ENCODE results near the gene FBXO36.

DNA sequence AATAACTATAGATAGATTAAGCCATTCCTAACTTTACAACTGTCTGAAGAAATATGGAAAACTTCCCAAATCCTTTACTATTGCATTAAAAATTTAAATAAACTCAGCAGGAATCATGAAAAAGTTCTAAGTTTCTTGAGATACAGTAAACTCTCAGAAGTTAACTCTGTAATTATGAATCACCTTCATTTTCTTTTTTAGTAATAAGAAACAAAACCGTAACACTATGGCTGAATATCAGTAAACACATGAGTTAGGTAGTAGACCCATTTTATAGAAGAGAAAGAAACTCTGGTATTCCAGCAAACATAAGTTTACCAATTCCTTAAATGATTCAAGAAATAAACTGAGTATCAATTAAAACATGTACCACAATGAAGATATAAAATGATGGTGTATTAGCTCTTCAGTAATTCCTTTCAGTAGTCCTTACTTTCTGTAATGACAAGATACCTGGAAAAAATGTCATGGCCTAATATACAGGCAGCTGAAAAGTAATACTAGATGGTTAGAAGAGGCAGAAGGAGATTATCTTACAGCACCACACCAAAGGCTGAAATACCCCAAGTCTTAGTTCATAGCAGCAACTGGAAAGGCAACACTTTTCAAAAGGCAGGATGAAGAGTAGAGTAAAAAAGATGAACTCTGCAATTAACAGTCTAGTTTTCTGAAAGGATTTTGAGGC, 12.0 kb upstream of the FBXO36 start:
- no peak for TF ChIP-seq CTCF (IDR thresholded peaks at IDR 0.05)
- TF ChIP-seq EZH2 (IDR thresholded peaks at IDR 0.05) = no peak
- TF ChIP-seq EZH2phosphoT487 (IDR thresholded peaks at IDR 0.05) = no peak
